Peyer's patch (tissue), 4 donors: ENCODE data around the gene ZNF74. TPM values are rescaled to one million over a fixed set of nuclear protein-coding genes. Genes with fewer than 3 reads are reported as not detected.
A peak's percentile ranks its signal among the peaks of the same experiment; 100 is the strongest.

Experiments
- DNase-seq, 3 donors: peaks; one replicate each; pipeline ENCODE4 v3.0.0-alpha.2; 2017 to 2019
- H3K27ac ChIP-seq, 4 donors: fragments of 200-600 bp; sonication (generic); one replicate each; pipeline ENCODE4 v1.5.1; 2016 to 2019
- H3K27me3 ChIP-seq, 2 donors: fragments of 200-600 bp; sonication (generic); one replicate each; pipeline ENCODE4 v1.5.1; 2019
- H3K36me3 ChIP-seq, 3 donors: fragments of 200-600 bp; sonication (generic); one replicate each; pipeline ENCODE4 v1.5.1; 2016 to 2019
- H3K4me1 ChIP-seq, 4 donors: fragments of 200-600 bp; sonication (generic); one replicate each; pipeline ENCODE4 v1.5.1; 2016 to 2019
- H3K4me3 ChIP-seq, 4 donors: fragments of 200-600 bp; sonication (generic); 1 replicate in 3 of 4; 2 replicates in 1 of 4; pipeline ENCODE4 v1.5.1; 2016 to 2019; ENCODE audit warnings: mild to moderate bottlenecking in 1 of 4
- H3K9me3 ChIP-seq, 4 donors: fragments of 200-600 bp; sonication (generic); one replicate each; pipeline ENCODE4 v1.5.1; 2016 to 2019; ENCODE audit warnings: mild to moderate bottlenecking in 1 of 4
- CTCF ChIP-seq, 6 experiments: fragments of 450-650 bp in 4 of 6; fragments of 200-600 bp in 2 of 6; sonication (generic) in 1 of 6; IDR thresholded peaks; one replicate each; pipeline ENCODE4 v1.5.1; 2017 to 2019; ENCODE audit warnings: antibody characterized with exemption in 6 of 6, mild to moderate bottlenecking in 3 of 6, moderate library complexity in 1 of 6
- POLR2A ChIP-seq, 2 donors: fragments of 450-650 bp; IDR thresholded peaks; one replicate each; pipeline ENCODE4 v1.5.1; 2017; ENCODE audit warnings: antibody characterized with exemption in 2 of 2, mild to moderate bottlenecking in 2 of 2, moderate library complexity in 2 of 2
- total RNA-seq, 4 donors: library from RNA; depleted of rRNA; stranded (reverse); fragments of >200 nt; gene quantifications; one replicate each; pipeline ENCODE4 v1.1.0, GENCODE V29; 2016

The ZNF74 gene
- total RNA-seq, 4 donors from 2014 or later: 2.1 to 12.0 (median 9.3) TPM

DNA sequence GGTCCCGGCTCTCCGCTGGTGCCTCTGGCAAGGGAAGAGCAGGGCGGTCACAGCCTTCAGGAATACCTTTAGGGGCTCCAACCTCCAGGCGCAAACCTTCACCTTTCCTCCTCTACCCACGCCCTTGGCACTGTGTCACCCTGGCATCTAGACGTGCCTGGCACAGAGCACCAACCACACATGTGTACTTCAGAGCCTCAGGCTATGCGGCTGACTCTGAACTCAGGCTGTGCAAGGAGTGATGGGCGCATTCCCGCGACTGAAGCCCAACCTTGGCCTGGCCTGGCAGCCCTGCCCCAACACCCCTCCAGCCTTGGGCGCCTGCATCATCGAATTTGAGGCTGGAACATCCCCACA lies 32.3 kb downstream of the ZNF74 start:
- no peaks in the 10 kb centered on the region for H3K36me3 ChIP-seq
- DNase-seq: no peak
- H3K9me3 ChIP-seq: no peaks in the 10 kb centered on the region
- peaks cover 0 to 6% of the 10 kb centered on the region in 2 donors for H3K27me3 ChIP-seq
- H3K27ac ChIP-seq: no peak overlapping the region
- H3K4me3 ChIP-seq: peak overlapping the region in 1 of 4 donors; percentile 37
- TF ChIP-seq CTCF (IDR thresholded peaks at IDR 0.05) (no peak), POLR2A (IDR thresholded peaks at IDR 0.05) (no peak)
- peaks cover 0 to 39% (median 20%) of the 10 kb centered on the region in 4 donors for H3K4me1 ChIP-seq

- Histone ChIP-seq H3K27me3 (peaks cover 0 to 13% of the 10 kb centered on the region in 2 donors), H3K36me3 (no peaks in the 10 kb centered on the region), H3K27ac (no peak overlapping the region), H3K4me1 (peaks cover 0 to 43% (median 24%) of the 10 kb centered on the region in 4 donors), H3K4me3 (no peak overlapping the region), H3K9me3 (no peaks in the 10 kb centered on the region)
- DNase-seq: no peak
- TF ChIP-seq CTCF (IDR thresholded peaks at IDR 0.05) (no peak), POLR2A (IDR thresholded peaks at IDR 0.05) (no peak)
These were observed 33.4 kb downstream of the ZNF74 start for GRCh38 chr22:20427104-20427944.

DNA sequence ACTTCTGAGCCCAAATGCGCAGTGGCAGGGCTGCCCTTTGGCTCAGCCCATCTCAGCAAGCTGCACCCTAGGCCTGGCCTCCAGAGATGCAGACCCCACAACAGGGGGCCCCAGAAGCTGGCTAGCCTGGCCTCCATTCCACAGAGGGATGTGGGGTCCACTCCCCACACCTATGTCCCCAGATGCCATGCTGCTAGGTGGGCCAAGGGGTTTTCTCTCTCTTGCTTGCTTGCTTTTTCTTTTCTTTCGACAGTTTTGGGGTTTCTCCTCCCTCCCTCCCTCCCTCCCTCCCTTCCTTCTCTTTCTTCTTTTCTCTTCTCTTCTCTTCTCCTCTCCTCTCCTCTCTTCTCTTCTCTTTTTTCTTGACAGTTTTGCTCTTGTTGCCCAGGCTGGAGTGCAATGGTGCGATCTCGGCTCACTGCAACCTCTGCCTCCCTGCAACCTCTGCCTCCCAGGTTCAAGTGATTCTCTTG lies 34.0 kb downstream of the ZNF74 start:
- DNase-seq: peak in 1 of 3 donors; percentile 25
- Histone ChIP-seq H3K4me3 (no peak overlapping the region), H3K27me3 (peaks cover 0 to 13% of the 10 kb centered on the region in 2 donors), H3K27ac (no peak overlapping the region), H3K36me3 (no peaks in the 10 kb centered on the region), H3K9me3 (no peaks in the 10 kb centered on the region), H3K4me1 (peaks cover 0 to 43% (median 24%) of the 10 kb centered on the region in 4 donors)
- no peak for TF ChIP-seq POLR2A (IDR thresholded peaks at IDR 0.05)
- TF ChIP-seq CTCF (IDR thresholded peaks at IDR 0.05): no peak

- Histone ChIP-seq H3K4me3 (peak overlapping the region; percentile 37 to 70 (median 56)), H3K9me3 (no peaks in the 10 kb centered on the region), H3K27me3 (peaks cover 0 to 13% of the 10 kb centered on the region in 2 donors), H3K4me1 (peaks cover 0 to 36% (median 24%) of the 10 kb centered on the region in 4 donors), H3K27ac (peak overlapping the region in 1 of 4 donors; percentile 31), H3K36me3 (no peaks in the 10 kb centered on the region)
- DNase-seq: peak in 1 of 3 donors; percentile 21
- TF ChIP-seq CTCF (IDR thresholded peaks at IDR 0.05) (no peak), POLR2A (IDR thresholded peaks at IDR 0.05) (no peak)
These were observed 34.7 kb downstream of the ZNF74 start for GRCh38 chr22:20428496-20429253.

- H3K36me3 ChIP-seq: no peaks in the 10 kb centered on the region
- no peaks in the 10 kb centered on the region for H3K9me3 ChIP-seq
- TF ChIP-seq CTCF (IDR thresholded peaks at IDR 0.05): no peak
- TF ChIP-seq POLR2A (IDR thresholded peaks at IDR 0.05): no peak
- H3K4me3 ChIP-seq: peak overlapping the region; percentile 37 to 70 (median 56)
- H3K27me3 ChIP-seq: peaks cover 0 to 13% of the 10 kb centered on the region in 2 donors
- peak overlapping the region in 1 of 4 donors; percentile 31 for H3K27ac ChIP-seq
- peak; percentile 84 to 92 (median 92) for DNase-seq
- H3K4me1 ChIP-seq: peaks cover 0 to 34% (median 24%) of the 10 kb centered on the region in 4 donors
These were observed 35.5 kb downstream of the ZNF74 start for GRCh38 chr22:20429254-20430100.
